K562 (cell line): ENCODE data around the gene POLR2H. TPM values are rescaled to one million over a fixed set of nuclear protein-coding genes. Genes with fewer than 3 reads are reported as not detected.

Source experiments
- ARID1B ChIP-seq: fragments of 450-650 bp; IDR thresholded peaks from 2 replicates; pipeline ENCODE4 v1.6.1; 2016; ENCODE audit warnings: antibody characterized with exemption, mild to moderate bottlenecking, inconsistent platforms
- HDAC1 ChIP-seq, 2 experiments: fragments of 450-650 bp; IDR thresholded peaks; 2 replicates each; pipeline ENCODE4 v1.6.1; 2016 to 2017; ENCODE audit warnings: inconsistent platforms in 1 of 2, mild to moderate bottlenecking in 1 of 2, moderate library complexity in 1 of 2
- LEF1 ChIP-seq: fragments of 450-650 bp; IDR thresholded peaks from 2 replicates; pipeline ENCODE4 v1.6.1; 2016; ENCODE audit warnings: mild to moderate bottlenecking
- MYC ChIP-seq, 2 experiments: fragments of 250-450 bp in 1 of 2; sonication (Bioruptor Pico) in 1 of 2; IDR thresholded peaks; 2 replicates each; pipeline versions ENCODE4 v1.5.1 to v1.6.1; 2012 to 2021; ENCODE audit warnings: low read depth in 2 of 2, borderline replicate concordance in 1 of 2, improper control_type of control experiment in 1 of 2, low read length in 1 of 2, mild to moderate bottlenecking in 1 of 2, moderate library complexity in 1 of 2
- NRF1 ChIP-seq, 2 experiments: fragments of 450-650 bp; IDR thresholded peaks in 1 of 2; conservative IDR thresholded peaks in 1 of 2; 2 replicates each; pipeline ENCODE4 v1.6.1; 2014; ENCODE audit warnings: mild to moderate bottlenecking in 2 of 2
- POLR2G ChIP-seq: fragments of 200-400 bp; formaldehyde crosslinking; IDR thresholded peaks from 2 replicates; pipeline ENCODE4 v1.6.1; 2017; ENCODE audit warnings: low read depth, mild to moderate bottlenecking, antibody characterized with exemption, low read length, moderate library complexity
- PRMT5 ChIP-seq: sonication (generic); formaldehyde crosslinking; IDR thresholded peaks from 2 replicates; pipeline ENCODE4 v1.5.0; 2020; ENCODE audit warnings: missing genetic modification reagents
- RAD21 ChIP-seq, 2 experiments: fragments of 250-450 bp in 1 of 2; fragments of 450-650 bp in 1 of 2; sonication (Bioruptor Pico) in 1 of 2; formaldehyde crosslinking in 1 of 2; IDR thresholded peaks in 1 of 2; conservative IDR thresholded peaks in 1 of 2; 2 replicates each; pipeline versions ENCODE4 v1.4.0 to v1.8.0; 2020 to 2022; ENCODE audit warnings: mild to moderate bottlenecking in 2 of 2, moderate library complexity in 1 of 2
- SMARCA5 ChIP-seq: fragments of 450-650 bp; IDR thresholded peaks from 2 replicates; pipeline ENCODE4 v1.6.1; 2016
- TAF7 ChIP-seq: fragments of 450-650 bp; IDR thresholded peaks from 2 replicates; pipeline ENCODE4 v1.6.1; 2016; ENCODE audit warnings: missing genetic modification characterization, missing compliant biosample characterization
- TFAP4 ChIP-seq: sonication (generic); formaldehyde crosslinking; IDR thresholded peaks from 2 replicates; pipeline ENCODE4 v1.8.0; 2022; ENCODE audit warnings: missing genetic modification reagents, mild to moderate bottlenecking, moderate library complexity, borderline replicate concordance
- ZBTB7A ChIP-seq: IDR thresholded peaks from 2 replicates; pipeline ENCODE4 v1.6.1; 2011; ENCODE audit warnings: low read depth, mild to moderate bottlenecking, low read length, moderate library complexity, borderline replicate concordance; ENCODE audit not compliant: control insufficient read depth
- ZNF592 ChIP-seq: fragments of 450-650 bp; IDR thresholded peaks from 2 replicates; pipeline ENCODE4 v1.6.1; 2017; ENCODE audit warnings: antibody characterized with exemption, mild to moderate bottlenecking
- polyA plus RNA-seq, 8 experiments: library from polyadenylated mRNA; depleted of rRNA in 4 of 8; stranded (reverse) in 5 of 8; unstranded in 3 of 8; fragments of >200 nt; fragmentation: Nextera tagmentation in 2 of 8; fragmentation: Illumina TruSeq in 1 of 8; extraction: Ambion mirVana in 2 of 8; extraction: Trizol in 1 of 8; gene quantifications; 2 replicates each; pipeline versions ENCODE4 v1.2.1 to v1.2.3, GENCODE V29; 2011 to 2014; ENCODE audit warnings: inconsistent platforms in 1 of 8, missing spikeins in 1 of 8
- total RNA-seq, 7 experiments: library from RNA; depleted of rRNA in 6 of 7; stranded (reverse); fragments of >200 nt in 6 of 7; fragmentation: Illumina TruSeq in 2 of 7; extraction: Trizol in 2 of 7; gene quantifications; 2 replicates each; pipeline versions ENCODE4 v1.2.1 to v1.2.3, GENCODE V29; 2011 to 2021; ENCODE audit warnings: low replicate concordance in 1 of 7

Gene POLR2H
- total and polyA plus RNA-seq, 9 of the 15 experiments (the other 6 are each of a cell fraction or from before 2014, with no cell fraction given): 128 to 512 (median 220) TPM

GRCh38 chr3:184377882-184378445 lies 16.5 kb downstream of the POLR2H start, which contains the start of gene THPO (continued):
- TF ChIP-seq MYC (IDR thresholded peaks at IDR 0.05; ENCODE audit: low read depth, low read length) (peak; percentile 51; the same call in 1 of the 2 replicates), MYC (CRISPR knock-in tag; IDR thresholded peaks at IDR 0.05; ENCODE audit: borderline replicate concordance, low read depth) (no peak), ZNF592 (peak; percentile 60), HDAC1 (IDR thresholded peaks at IDR 0.05) (peak in 1 of 2 experiments; percentile 54; a peak in 2 of 4 replicates), ARID1B (0 out of 2 replicates have a peak, but pooled peaks have one; percentile 9), POLR2G (peak; percentile 43), TAF7 (tag) (0 out of 2 replicates have a peak, but pooled peaks have one; percentile 21), PRMT5 (CRISPR knock-in tag) (no peak), LEF1 (peak; percentile 78), NRF1 (conservative IDR thresholded peaks at IDR 0.05 in 1 of 2, IDR thresholded peaks at IDR 0.05 in 1 of 2) (peak in 1 of 2 experiments; percentile 28; a peak in 2 of 4 replicates), ZBTB7A (peak; percentile 43; the same call in 1 of the 2 replicates), RAD21 (CRISPR knock-in tag; conservative IDR thresholded peaks at IDR 0.05 in 1 of 2, IDR thresholded peaks at IDR 0.05 in 1 of 2) (no peak), TFAP4 (CRISPR knock-in tag) (no peak), SMARCA5 (no peak)
